Measurements from ENCODE around the gene HBQ1.
A peak's percentile ranks its signal among the peaks of the same experiment; 100 is the strongest.
"Not testable (repeated sequence)": the region's sequence is repeated elsewhere in the genome, so short reads cannot be mapped to it uniquely, and the experiment has no call there.

HBQ1 gene

DNA sequence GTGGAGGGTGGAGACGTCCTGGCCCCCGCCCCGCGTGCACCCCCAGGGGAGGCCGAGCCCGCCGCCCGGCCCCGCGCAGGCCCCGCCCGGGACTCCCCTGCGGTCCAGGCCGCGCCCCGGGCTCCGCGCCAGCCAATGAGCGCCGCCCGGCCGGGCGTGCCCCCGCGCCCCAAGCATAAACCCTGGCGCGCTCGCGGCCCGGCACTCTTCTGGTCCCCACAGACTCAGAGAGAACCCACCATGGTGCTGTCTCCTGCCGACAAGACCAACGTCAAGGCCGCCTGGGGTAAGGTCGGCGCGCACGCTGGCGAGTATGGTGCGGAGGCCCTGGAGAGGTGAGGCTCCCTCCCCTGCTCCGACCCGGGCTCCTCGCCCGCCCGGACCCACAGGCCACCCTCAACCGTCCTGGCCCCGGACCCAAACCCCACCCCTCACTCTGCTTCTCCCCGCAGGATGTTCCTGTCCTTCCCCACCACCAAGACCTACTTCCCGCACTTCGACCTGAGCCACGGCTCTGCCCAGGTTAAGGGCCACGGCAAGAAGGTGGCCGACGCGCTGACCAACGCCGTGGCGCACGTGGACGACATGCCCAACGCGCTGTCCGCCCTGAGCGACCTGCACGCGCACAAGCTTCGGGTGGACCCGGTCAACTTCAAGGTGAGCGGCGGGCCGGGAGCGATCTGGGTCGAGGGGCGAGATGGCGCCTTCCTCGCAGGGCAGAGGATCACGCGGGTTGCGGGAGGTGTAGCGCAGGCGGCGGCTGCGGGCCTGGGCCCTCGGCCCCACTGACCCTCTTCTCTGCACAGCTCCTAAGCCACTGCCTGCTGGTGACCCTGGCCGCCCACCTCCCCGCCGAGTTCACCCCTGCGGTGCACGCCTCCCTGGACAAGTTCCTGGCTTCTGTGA, 3.5 kb upstream of the HBQ1 start, which contains the start of gene HBA1:
TSS of gene HBA1 (plus strand) at position 204 of the 906 bp plus-strand sequence. CDS start at position 241, 37 bp downstream.
- DNase-seq (ENCODE audit: low spot score) = not testable (repeated sequence)

DNA sequence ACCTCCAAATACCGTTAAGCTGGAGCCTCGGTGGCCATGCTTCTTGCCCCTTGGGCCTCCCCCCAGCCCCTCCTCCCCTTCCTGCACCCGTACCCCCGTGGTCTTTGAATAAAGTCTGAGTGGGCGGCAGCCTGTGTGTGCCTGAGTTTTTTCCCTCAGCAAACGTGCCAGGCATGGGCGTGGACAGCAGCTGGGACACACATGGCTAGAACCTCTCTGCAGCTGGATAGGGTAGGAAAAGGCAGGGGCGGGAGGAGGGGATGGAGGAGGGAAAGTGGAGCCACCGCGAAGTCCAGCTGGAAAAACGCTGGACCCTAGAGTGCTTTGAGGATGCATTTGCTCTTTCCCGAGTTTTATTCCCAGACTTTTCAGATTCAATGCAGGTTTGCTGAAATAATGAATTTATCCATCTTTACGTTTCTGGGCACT, 2.9 kb upstream of the HBQ1 start:
- DNase-seq (ENCODE audit: low spot score) = peak; percentile 96

DNA sequence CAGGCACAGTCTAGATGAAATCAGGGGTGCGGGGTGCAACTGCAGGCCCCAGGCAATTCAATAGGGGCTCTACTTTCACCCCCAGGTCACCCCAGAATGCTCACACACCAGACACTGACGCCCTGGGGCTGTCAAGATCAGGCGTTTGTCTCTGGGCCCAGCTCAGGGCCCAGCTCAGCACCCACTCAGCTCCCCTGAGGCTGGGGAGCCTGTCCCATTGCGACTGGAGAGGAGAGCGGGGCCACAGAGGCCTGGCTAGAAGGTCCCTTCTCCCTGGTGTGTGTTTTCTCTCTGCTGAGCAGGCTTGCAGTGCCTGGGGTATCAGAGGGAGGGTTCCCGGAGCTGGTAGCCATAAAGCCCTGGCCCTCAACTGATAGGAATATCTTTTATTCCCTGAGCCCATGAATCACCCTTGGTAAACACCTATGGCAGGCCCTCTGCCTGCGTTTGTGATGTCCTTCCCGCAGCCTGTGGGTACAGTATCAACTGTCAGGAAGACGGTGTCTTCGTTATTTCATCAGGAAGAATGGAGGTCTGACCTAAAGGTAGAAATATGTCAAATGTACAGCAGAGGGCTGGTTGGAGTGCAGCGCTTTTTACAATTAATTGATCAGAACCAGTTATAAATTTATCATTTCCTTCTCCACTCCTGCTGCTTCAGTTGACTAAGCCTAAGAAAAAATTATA, 2.1 kb upstream of the HBQ1 start:
- no peak for DNase-seq (ENCODE audit: low spot score)

DNA sequence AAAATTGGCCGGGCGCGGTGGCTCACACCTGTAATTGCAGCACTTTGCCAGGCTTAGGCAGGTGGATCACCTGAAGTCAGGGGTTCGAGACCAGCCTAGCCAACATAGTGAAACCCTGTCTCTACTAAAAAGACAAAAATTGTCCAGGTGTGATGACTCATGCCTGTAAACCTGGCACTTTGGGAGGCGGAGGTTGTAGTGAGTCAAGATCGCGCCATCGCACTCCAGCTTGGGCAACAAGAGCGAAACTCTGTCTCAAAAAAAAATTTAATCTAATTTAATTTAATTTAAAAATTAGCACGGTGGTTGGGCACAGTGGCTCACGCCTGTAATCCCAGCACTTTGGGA, 1.6 kb upstream of the HBQ1 start:
- no peak for DNase-seq (ENCODE audit: low spot score)

DNA sequence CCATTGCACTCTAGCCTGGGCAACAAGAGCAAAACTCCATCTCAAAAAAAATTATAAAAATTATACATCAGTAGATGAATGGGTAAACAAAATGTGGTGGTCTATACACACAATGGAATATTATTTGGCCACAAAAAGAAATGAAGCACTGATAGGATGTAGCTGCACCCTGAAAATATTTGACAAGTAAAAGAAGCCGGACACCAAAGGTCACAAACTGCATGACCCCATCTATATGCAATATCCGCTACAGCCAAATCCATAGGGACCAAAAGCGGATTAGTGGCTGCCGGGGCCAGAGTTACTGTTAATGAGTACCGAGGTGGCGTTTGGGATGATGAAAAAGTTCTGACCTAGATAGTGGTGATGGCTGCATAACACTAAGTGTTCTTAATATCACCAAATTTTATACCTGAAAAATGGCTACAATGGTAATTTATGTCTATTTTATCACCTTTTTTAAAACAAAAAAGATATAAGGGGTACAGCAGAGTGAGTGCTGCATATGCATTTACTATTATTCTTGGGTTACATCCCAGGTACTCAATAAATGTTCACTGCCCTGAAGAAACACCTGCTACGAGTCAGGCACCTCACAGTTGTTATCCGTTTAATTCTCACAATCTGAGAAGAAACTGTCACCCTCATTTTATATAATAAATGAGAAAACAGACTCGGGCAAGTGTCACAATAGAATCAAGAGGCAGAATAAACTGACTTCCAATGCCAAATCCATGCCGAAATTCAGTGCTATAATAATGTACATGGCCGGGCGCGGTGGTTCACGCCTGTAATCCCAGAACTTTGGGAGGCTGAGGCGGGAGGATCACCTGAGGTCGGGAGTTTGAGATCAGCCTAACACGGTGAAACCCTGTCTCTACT, 807 bp upstream of the HBQ1 start:
- DNase-seq (ENCODE audit: low spot score) = no peak

DNA sequence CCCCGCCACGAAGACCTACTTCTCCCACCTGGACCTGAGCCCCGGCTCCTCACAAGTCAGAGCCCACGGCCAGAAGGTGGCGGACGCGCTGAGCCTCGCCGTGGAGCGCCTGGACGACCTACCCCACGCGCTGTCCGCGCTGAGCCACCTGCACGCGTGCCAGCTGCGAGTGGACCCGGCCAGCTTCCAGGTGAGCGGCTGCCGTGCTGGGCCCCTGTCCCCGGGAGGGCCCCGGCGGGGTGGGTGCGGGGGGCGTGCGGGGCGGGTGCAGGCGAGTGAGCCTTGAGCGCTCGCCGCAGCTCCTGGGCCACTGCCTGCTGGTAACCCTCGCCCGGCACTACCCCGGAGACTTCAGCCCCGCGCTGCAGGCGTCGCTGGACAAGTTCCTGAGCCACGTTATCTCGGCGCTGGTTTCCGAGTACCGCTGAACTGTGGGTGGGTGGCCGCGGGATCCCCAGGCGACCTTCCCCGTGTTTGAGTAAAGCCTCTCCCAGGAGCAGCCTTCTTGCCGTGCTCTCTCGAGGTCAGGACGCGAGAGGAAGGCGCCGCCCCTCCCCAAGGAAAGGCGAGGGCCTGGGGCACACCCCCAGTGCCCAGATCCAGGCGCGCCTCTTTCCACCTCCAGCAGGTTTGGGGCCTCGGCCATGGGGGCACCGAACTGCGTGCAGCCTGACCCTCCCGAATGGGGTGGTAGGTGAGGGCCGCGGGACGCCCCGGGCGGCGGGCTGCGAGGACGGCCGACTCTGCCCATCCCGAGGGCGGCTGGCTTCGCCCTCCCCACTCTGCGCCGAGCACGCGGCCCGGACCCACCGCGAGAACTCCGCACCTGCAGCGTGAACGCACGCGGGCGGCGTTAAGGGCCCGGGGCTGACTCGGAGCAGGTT, 664 bp downstream of the HBQ1 start:
- peak; percentile 52 for DNase-seq (ENCODE audit: low spot score)

DNA sequence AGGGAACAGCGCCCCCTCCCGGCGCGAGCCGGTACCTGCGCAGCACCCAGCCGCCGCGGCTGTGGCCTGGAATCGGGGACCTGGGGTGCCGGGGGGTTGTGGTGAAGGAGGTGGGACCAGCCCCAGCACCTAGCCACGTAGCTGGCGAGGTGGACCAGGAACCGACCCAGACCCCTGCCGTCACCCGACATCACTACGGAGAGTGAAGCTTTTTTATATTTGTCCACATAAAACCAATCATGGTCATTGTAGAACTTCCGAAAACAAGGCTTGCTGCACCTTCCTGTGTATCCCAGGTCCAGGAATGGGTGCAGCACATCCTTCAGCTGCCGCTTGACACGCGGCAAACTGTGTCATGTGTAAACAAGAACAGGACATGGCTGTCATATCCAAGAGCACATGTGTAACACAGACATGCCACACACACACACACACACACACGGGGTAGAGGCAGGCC, 1.3 kb downstream of the HBQ1 start:
- no peak for DNase-seq (ENCODE audit: low spot score)

DNA sequence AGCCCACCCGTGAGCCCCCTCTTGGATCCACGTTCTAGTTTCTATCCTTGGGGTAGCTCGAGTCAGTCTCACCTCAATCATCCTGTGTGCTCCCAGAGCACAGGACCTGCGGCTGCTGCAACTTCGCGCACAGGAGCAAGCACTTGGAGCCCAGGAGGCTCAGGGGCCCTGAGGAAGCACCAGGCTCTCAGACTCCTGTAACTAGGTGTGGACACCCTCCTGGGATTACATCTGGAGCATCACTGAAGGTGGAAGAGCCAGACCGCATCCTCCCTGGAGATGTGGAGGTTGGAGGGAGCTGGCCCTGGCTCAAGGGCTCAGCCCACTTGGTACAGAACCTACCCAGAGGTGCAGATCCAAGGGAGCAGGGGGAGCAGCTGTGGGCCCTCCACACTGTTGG, 2.7 kb downstream of the HBQ1 start:
- DNase-seq (ENCODE audit: low spot score) = no peak

DNA sequence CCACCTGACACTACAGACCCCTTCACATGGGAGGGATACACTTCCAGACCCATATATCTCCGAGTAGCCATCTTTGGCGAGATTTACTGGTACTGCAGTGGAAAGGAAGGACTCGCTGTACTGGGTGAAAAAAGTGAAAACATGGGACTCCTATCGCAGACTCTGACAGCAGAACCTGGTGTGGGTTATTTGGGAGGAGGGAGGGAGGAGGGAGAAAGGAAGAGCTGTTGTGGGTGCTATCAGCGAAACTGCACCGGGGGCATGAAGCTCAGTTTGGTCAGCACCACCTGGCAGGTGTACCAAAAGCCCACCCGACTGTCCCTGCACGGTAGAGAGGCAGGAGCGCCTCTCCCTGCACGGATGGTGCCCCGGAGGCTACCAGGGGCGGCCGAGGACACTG, 5.0 kb downstream of the HBQ1 start:
- DNase-seq (ENCODE audit: low spot score) = no peak

DNA sequence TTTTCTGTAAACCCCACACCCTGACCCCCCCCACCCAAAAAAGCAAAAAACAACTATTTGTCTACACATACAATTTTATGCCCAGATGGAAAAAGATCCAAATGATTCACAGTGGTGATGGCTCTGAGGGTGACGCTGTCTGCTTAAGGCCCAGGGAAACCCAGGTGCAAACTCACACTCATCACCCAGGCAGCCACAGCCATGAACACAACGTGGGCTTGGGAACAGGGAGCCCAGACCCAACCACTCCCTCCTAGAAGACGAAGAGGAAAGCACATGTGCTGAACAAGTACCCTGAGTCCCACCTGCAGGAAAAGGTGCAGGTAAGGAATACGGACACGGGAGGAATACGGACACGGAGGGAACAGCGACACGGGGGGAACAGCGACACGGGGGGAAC, 5.4 kb downstream of the HBQ1 start:
- no peak for DNase-seq (ENCODE audit: low spot score)

DNA sequence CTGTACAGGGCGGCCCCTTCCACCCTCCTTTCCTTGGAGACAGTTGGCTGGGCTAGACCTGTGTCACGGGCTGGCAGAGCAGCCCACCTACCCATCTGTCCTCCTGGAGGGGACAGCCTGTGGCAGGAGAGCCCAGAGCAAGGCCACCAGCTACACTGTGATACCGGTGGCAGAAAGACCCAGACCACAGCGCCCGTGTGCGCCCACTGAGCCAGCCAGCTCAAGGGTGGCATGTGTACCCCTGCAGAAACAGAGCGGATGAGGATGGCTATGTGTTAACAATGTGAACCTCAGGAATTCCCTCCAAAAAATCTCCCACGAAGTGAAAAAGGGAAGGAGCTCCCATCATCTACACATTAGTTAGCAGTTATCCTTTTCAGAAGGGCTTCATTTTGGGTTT, 7.1 kb downstream of the HBQ1 start:
- DNase-seq (ENCODE audit: low spot score) = no peak

DNA sequence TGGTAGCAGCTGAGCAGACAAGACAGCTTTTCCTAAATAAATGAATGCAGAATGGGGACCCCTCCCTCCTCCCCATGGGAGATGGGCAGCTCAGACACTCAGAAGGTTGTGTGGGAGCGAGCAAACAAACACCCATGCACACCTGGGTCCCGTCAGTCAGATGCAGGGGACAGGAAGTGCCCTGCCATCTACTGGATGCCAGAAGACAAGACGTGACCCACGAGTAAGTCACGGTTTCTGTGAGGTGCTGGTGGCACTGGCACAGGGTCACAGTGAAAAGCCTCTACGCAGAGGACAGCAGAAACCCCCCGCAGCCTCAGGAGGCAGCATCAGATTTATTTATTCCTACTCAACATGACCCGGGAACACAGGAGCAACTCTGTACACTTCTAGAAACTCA, 8.4 kb downstream of the HBQ1 start:
- no peak for DNase-seq (ENCODE audit: low spot score)

DNA sequence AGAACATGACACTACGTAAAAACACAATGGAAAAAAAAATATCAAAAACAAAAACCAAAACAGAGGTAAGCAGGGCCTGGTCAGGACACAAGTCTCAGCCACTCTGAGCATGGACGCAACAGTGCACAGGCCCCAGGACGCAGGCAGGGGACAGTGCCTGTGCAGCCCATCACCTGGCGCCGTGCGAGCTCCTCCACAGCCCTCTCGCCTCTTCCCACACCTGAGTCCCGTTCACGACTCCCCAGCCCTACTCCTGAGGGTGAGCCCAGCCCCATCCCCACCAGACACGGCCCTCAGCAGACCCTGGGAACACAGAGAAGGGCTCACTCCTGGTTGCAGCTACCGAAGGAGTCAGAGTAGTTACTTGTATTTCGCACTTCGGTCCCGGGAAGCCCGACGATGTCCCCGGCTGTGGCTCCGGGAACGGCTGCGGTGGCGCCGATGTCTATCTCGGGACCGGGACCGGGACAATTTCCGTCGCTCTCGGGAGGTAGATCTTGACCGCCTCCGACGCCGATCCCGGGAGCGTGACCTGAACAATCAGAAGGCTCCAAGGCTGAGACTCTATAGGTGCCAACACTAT, 9.4 kb downstream of the HBQ1 start:
- no peak for DNase-seq (ENCODE audit: low spot score)

DNA sequence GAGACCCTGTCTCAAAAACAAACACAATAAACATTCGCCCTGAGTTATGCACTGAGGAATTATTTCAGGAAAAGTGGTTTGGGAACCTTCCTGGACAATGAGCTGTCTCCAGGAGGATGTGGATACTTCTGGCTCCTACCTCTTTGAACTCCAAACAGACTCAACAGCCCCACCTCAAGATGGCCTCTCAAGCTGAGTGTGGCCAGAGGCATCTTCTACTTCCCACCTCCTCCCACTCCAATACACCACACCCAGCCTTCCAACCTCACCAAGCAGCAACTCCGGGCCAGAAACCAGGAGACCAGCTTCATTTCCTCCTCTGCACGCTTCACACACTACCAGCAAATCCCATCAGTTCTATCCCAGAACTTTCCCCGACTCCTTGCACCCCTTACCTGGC, 11.6 kb downstream of the HBQ1 start:
- DNase-seq (ENCODE audit: low spot score) = no peak

DNA sequence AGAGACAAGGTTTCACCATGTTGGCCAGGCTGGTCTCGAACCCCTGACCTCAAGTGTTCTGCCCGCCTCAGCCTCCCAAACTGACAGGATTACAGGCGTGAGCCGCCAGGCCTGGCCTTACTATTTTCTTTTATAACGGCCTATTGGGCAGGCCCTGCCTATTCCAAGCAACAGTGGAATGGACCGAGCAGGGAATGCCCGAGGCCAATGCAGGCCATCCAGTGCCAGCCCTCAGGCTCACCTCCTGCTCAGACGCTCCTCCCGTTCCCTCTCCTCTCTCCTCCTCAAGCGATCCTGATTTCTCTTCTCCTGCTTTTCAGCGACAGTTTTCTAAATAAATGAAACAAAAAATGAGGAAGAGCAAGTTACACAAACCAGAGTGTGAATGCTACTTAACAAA, 12.4 kb downstream of the HBQ1 start:
- DNase-seq (ENCODE audit: low spot score) = no peak

DNA sequence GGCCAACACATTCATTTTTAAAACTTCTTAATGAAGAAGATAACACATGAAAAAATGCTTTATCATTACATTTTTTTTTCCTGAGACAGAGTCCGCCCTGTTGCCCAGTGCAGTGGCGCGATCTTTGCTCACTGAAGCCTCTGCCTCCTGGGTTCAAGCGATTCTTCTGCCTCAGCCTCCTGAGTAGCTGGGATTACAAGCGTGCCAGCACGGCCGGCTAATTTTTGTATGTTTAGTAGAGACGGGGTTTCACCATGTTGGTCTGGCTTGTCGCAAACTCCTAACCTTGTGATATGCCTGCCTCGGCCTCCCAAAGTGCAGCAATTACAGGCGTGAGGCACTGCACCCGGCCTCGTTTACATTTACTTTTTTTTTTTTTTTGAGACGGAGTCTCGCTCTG, 13.2 kb downstream of the HBQ1 start:
- no peak for DNase-seq (ENCODE audit: low spot score)

DNA sequence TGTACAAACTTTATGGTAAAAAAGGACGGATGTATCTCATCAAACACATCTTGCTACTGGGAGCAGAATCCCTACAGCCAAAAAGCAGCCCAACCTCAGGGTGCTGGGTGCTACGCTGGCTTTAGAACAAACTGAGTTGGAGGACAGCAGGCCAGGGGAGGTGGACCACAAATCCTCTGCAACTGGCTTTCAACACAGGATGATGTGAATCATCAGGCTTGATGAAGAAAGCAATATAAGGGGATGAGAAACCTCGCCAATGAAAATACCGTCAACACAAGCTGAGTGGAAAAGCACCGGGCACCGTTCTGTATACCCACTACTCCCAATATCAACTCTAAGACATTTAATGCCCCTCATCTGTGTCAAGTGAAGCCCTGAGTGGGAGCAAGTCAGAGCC, 14.3 kb downstream of the HBQ1 start:
- no peak for DNase-seq (ENCODE audit: low spot score)

DNA sequence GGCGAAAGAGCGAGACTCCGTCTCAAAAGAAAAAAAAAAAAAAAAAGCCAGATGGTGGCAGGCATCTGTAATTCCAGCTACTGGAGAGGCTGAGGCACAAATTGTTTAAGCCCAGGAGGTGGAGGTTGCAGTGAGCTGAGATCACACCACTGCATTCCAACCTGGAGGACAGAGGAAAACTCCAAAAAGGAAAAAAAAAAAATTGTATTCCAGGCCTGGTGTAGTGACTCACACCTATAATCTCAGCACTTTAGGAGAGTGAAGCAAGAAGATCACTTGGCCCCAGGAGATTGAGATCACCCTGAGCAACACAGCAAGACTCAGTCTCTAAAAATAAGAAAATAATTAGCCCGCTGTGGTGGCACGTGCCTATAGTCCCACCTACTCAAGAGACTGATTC, 20.1 kb downstream of the HBQ1 start:
- DNase-seq (ENCODE audit: low spot score) = peak; percentile 24

DNA sequence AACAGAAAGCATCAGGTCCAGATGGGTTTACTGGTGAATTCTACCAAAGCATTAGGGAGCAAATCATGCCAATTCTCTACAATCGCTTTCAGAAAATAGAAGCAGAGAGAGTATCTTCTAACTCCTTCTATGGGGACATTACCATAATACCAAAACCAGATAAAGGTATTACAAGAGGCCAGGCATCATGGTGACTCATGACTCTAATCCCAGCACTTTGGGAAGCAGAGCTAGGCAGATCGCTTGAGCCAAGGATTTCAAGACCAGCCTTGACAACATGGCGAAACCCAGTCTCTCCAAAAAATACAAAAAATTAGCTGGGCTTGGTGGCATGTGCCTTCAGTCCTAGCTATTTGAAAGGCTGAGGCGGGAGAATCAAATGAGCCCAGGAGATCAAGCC, 23.0 kb downstream of the HBQ1 start:
- DNase-seq (ENCODE audit: low spot score) = no peak

DNA sequence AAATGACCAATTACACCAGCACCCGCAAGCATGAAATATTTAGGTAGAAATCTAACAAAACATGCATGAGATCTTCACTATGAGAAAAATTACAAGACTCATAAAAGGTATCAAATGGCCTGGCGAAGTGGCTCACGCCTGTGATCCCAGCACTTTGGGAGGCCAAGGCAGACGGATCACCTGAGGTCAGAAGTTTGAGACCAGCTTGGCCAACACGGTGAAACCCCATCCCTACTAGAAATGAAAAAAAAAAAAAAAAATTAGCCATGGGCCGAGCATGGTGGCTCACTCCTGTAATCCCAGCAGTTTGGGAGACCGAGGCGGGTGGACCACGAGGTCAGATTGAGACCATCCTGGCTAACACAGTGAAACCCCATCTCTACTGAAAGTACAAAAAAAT, 23.8 kb downstream of the HBQ1 start:
- not testable (repeated sequence) for DNase-seq (ENCODE audit: low spot score)

DNA sequence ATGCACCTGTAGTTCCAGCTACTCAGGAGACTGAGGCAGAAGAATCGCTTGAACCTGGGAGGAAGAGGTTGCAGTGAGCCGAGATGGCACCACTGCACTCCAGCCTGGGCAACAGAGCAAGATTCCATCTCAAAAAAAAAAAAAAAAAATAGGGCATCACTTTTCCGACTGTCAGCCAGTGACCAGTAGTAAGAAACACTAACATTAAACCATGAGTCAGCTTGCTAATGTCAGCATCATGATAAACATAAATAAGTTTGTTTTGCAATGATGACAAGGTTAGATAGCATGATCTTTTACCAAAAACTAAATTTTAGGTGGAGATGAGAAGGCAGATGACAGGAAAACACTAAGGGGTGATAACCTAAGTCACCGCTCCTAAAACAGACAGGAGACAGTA, 29.1 kb downstream of the HBQ1 start:
- not testable (repeated sequence) for DNase-seq (ENCODE audit: low spot score)
